ENCODE results near the gene JAKMIP1. TPM values are rescaled to one million over a fixed set of nuclear protein-coding genes. Genes with fewer than 3 reads are reported as not detected.

Gene JAKMIP1
- total and polyA plus RNA-seq, 2 of the 13 experiments (the other 11 are each of a cell fraction or from before 2014, with no cell fraction given), result not detected

DNA sequence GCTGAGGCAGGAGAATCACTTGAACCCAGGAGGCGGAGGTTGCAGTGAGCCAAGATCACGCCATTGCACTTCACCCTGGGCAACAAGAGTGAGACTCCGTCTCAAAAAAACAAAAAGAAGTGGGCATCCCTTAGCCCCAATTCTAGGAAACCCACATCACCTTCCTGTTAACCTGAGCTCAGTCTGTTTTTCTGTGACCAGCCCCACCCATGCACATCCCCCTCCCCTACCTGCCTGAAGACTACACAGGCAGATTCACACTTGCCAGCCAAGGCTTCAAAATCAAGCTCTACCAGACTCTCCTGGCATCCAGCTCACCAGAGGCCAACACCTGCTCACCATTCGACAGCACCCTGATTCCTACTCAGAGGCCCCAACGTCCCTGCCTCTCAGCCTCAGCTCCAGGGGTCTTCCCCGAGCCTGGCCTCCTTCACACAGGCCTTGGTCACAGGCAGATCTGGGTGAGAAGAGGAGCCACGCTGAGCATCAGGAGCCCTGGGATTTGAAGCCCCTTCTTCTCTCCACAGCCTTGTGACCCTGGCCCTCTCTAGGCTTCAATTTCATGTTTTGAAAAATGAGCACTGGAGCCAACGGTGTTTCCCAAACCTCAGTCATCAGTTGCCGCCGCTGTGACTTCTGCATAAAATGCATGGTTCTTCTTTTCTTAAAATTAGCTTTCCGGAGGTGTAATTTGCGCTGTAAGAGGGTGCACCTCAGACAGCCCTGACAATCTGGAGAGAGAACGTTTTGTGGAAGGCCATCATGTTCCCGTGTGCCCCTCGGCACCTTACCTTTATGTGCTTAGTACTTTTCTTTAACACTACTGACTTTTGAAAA is 47.3 kb downstream of the JAKMIP1 start:
- no peak overlapping the region for H2AFZ ChIP-seq (ENCODE audit: low read length)
- no peak overlapping the region for H3K27ac ChIP-seq (ENCODE audit: extremely low read length, insufficient read depth, low read length)
- peaks cover 2% of the 10 kb centered on the region; the same call in 1 of the 2 replicates for H4K20me1 ChIP-seq (ENCODE audit: insufficient read depth, low read length)
- no peak overlapping the region for H3K4me2 ChIP-seq (ENCODE audit: low read depth, low read length)
- CTCF ChIA-PET (ENCODE audit: low intra/inter-chr PET ratio, low total read pairs), result no interaction called here
- in situ Hi-C loops (cut with HindIII; ENCODE audit: extremely low pct_ligation_motif_present, low pct_unique_long_range_greater_than_20kb) (no loop called here), intact Hi-C loops (cut with micrococcal nuclease; ENCODE audit: unreplicated experiment) (no loop called here)
- WGBS (ENCODE audit: low lambda C conversion rate), result 69% methylated on average over 13 of the region's 15 CpGs
- DNase-seq (ENCODE audit: low spot score) (no peak), ATAC-seq (no peak), FAIRE-seq (no peak)
- H3K36me3 ChIP-seq (replicated peaks in 1 of 2; ENCODE audit: control insufficient read depth in 1 of 2, insufficient read depth in 2 of 2, low read length in 2 of 2), result no peaks in the 10 kb centered on the region
- BruUV-seq (replicated peaks), result no TSS peak
- no peak overlapping the region for H3K9ac ChIP-seq (ENCODE audit: insufficient read depth, low read depth, low read length)
- TF ChIP-seq HMGA1 (CRISPR knock-in tag; conservative IDR thresholded peaks at IDR 0.05) (no peak), ATM (IDR thresholded peaks at IDR 0.05; ENCODE audit: borderline replicate concordance) (no peak), SOX6 (IDR thresholded peaks at IDR 0.05) (no peak), SOX6 (CRISPR knock-in tag; IDR thresholded peaks at IDR 0.05) (no peak), KDM5B (CRISPR knock-in tag; IDR thresholded peaks at IDR 0.05; ENCODE audit: borderline replicate concordance) (no peak), ZSCAN22 (CRISPR knock-in tag; IDR thresholded peaks at IDR 0.05) (no peak), PRMT3 (CRISPR knock-in tag; IDR thresholded peaks at IDR 0.05; ENCODE audit: borderline replicate concordance, low read depth) (no peak), E2F1 (CRISPR knock-in tag; IDR thresholded peaks at IDR 0.05) (no peak), ZNF138 (CRISPR knock-in tag; IDR thresholded peaks at IDR 0.05; ENCODE audit: low read depth) (no peak), RELA (CRISPR knock-in tag; IDR thresholded peaks at IDR 0.05) (no peak), ZBTB34 (CRISPR knock-in tag; IDR thresholded peaks at IDR 0.05) (no peak), ZNF780A (CRISPR knock-in tag; IDR thresholded peaks at IDR 0.05) (no peak)
- no peaks in the 10 kb centered on the region for H3K79me2 ChIP-seq (ENCODE audit: insufficient read depth, low read length)
- H3K9me3 ChIP-seq (ENCODE audit: low read length), result no peaks in the 10 kb centered on the region
- peaks cover 22% of the 10 kb centered on the region for H3K4me1 ChIP-seq (ENCODE audit: insufficient read depth, low read length)
- H3K4me3 ChIP-seq (replicated peaks in 1 of 3; ENCODE audit: insufficient read depth in 1 of 3, low read depth in 2 of 3, low read length in 3 of 3), result no peak overlapping the region
- H3K27me3 ChIP-seq (ENCODE audit: control insufficient read depth in 1 of 2, insufficient read depth in 2 of 2, low read length in 2 of 2), result peaks cover 2 to 37% of the 10 kb centered on the region in 2 experiments; a peak in 3 of 5 replicates
- POLR2A ChIA-PET, result no interaction called here
